ENCODE results near the gene AIFM3. TPM values are rescaled to one million over a fixed set of nuclear protein-coding genes. Genes with fewer than 3 reads are reported as not detected.
"Not testable (repeated sequence)": the region's sequence is repeated elsewhere in the genome, so short reads cannot be mapped to it uniquely, and the experiment has no call there.

The AIFM3 gene
- total and polyA plus RNA-seq, 12 donors: 0.24 to 1.5 (median 0.50) TPM; not detected in 1

DNA sequence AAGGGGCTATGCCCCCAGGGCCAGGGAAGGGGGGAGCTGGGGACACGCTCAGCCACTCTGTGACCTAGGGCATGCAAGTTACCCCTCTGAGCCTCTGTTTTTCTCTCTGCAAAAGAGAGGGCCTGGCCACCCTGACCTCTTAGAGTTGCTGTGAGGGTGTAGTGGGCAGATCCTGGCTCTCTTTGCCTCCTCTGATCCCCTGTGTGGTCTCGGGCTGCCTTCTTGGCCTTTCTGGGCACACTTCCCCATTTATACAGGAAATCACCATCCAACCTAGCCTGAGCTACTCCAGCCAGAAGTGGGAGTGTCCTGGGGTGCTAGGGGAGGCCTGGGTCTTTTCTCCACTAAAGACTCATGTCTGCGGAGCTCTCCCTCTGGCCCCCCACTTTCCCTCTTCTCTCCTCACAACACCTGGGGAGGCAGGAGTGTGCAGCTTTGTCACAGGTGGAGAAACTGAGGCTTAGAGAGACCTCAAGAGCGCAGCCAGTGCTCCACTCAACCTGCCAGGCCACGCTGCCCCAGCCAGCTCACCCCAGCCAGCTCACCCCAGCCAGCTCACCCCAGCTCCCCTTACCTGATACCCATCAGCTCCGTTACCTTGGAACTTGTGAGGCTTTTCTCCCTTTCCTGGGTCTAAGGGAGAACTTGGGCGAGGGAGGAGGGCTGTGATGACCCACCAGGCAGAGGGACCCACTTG lies 1.4 kb downstream of the AIFM3 start:
- TF ChIP-seq, protein P1, sequence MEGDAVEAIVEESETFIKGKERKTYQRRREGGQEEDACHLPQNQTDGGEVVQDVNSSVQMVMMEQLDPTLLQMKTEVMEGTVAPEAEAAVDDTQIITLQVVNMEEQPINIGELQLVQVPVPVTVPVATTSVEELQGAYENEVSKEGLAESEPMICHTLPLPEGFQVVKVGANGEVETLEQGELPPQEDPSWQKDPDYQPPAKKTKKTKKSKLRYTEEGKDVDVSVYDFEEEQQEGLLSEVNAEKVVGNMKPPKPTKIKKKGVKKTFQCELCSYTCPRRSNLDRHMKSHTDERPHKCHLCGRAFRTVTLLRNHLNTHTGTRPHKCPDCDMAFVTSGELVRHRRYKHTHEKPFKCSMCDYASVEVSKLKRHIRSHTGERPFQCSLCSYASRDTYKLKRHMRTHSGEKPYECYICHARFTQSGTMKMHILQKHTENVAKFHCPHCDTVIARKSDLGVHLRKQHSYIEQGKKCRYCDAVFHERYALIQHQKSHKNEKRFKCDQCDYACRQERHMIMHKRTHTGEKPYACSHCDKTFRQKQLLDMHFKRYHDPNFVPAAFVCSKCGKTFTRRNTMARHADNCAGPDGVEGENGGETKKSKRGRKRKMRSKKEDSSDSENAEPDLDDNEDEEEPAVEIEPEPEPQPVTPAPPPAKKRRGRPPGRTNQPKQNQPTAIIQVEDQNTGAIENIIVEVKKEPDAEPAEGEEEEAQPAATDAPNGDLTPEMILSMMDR (IDR thresholded peaks at IDR 0.05): no peak
- peaks cover 3 to 36% (median 10%) of the 10 kb centered on the region in 9 donors for H3K4me1 ChIP-seq
- peaks cover 0 to 26% (median 16%) of the 10 kb centered on the region in 7 donors for H3K27me3 ChIP-seq
- H3K36me3 ChIP-seq: no peaks in the 10 kb centered on the region
- no peak overlapping the region for H3K4me3 ChIP-seq
- intact Hi-C loops (cut with DNase I): loop anchor here in 1 of 10 donors (10.0 kb wide), 2 partner anchors 54 to 86 kb away; partner anchors contain the start of gene CRKL
- H3K27ac ChIP-seq: peak overlapping the region in 1 of 10 donors; percentile 50
- no peaks in the 10 kb centered on the region for H3K9me3 ChIP-seq
- DNase-seq (no peak), ATAC-seq (no peak)
- WGBS, 2 donors: 90 to 92% methylated on average over 7 of the region's 7 CpGs

DNA sequence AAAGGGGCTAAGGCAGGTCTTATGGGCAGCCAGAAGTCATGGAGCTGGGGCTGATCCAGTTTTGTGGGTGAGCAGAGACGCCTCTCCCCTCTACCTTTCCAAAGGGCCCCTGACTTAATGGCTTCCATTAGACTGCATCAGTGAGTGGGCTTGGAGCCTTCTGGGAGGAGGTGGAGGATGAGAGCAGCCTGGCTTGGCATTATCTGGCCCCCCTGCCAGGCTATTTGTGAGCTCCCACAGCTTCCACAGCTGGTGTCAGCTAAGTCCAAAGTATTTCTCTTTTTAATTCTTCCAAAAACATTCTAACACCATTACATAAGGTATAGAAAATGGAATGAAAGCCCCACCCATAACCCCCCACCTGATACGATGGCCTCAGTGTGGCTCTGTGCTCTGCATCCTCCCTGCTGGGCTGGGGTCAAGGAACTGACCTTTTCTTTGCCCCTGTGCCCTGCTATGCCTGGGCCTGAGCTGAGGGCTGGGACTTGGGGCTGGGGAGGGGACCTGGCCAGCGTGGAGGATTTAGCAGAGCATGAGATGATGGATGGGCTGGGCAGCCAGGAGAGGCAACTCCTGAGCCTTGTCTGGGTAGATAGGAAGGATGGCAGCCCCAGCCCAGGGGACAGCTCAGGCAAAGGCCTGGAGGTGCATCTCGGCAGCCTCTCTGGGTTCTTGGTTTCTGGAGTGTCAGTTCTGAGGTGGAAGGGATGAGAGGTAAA lies 4.0 kb downstream of the AIFM3 start:
- TF ChIP-seq, protein P1 (IDR thresholded peaks at IDR 0.05): no peak
- Histone ChIP-seq H3K9me3 (no peaks in the 10 kb centered on the region), H3K36me3 (no peaks in the 10 kb centered on the region), H3K4me3 (no peak overlapping the region), H3K27ac (no peak overlapping the region), H3K4me1 (peaks cover 0 to 25% (median 0%) of the 10 kb centered on the region in 9 donors), H3K27me3 (peaks cover 0 to 1% (median 0%) of the 10 kb centered on the region in 7 donors)
- 56 to 68% methylated on average over 4 of the region's 4 CpGs for WGBS, 2 donors
- no peak for ATAC-seq
- no peak for DNase-seq
- intact Hi-C loops (cut with DNase I): no loop called here

DNA sequence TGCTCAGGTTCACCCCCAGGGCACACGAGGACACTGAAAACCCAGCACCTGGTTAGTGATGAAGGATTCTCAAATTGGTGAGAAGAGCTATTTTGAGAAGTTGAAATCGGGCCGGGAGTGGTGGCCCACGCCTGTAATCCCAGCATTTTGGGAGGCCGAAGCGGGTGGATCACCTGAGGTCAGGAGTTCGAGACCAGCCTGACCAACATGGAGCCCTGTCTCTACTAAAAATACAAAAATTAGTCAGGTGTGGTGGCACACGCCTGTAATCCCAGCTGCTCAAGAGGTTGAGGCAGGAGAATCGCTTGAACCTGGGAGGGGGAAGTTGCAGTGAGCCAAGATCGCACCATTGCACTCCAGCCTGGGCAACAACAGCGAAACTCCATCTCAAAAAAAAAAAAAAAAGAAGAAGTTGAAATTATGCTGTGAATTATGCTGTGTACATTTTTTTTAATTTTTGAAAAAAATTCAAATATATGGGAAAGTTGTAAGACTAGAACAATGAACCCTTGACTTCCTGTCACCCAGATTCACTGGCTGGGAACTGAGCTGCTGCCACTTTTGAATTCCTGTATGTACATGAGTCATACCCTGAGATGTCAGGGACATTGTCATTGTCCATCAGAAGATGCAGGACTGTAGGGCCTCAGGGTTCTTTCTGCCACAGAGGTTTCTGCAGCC lies 5.1 kb downstream of the AIFM3 start:
- WGBS, 2 donors: 82 to 86% methylated on average over 11 of the region's 11 CpGs
- H3K36me3 ChIP-seq; intact Hi-C loops (cut with DNase I); H3K27me3 ChIP-seq; H3K9me3 ChIP-seq; DNase-seq; H3K4me3 ChIP-seq: not testable (repeated sequence)
- Histone ChIP-seq H3K27ac (peak overlapping the region in 1 of 10 donors; percentile 2), H3K4me1 (peaks cover 0 to 25% (median 0%) of the 10 kb centered on the region in 9 donors)
- peak in 1 of 8 donors; percentile 35 for ATAC-seq

DNA sequence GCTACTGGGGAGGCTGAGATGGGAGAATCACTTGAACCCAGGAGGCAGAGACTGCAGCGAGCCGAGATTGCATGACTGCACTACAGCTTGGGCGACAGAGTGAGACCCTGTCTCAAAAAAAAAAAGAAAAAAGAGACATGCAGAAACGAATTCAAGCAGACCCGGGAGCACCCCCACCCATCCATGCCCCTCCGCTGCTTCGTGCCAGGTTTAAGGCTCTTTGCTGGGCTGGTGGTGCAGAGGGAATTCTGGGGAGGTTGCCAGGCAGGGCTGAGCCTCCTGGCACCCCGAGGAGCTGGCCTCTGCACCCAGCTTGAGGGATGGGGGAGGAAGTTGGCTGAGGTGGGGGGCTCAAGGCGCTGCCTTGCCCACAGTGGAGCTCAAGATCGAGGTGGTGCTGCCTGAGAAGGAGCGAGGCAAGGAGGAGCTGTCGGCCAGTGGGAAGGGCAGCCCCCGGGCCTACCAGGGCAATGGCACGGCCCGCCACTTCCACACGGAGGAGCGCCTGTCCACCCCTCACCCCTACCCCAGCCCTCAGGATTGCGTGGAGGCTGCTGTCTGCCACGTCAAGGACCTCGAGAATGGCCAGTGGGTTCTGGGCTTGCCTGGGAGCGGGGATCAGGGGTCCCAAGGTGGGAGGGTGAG lies 6.0 kb downstream of the AIFM3 start:
- no peaks in the 10 kb centered on the region for H3K27me3 ChIP-seq
- intact Hi-C loops (cut with DNase I): no loop called here
- no peak overlapping the region for H3K27ac ChIP-seq
- DNase-seq (no peak), ATAC-seq (no peak)
- no peaks in the 10 kb centered on the region for H3K9me3 ChIP-seq
- no peak overlapping the region for H3K4me3 ChIP-seq
- TF ChIP-seq, protein P1 (IDR thresholded peaks at IDR 0.05): no peak
- 75 to 78% methylated on average over 20 to 21 of the region's 21 CpGs for WGBS, 2 donors
- no peaks in the 10 kb centered on the region for H3K36me3 ChIP-seq
- peaks cover 0 to 25% (median 0%) of the 10 kb centered on the region in 9 donors for H3K4me1 ChIP-seq

All from heart right ventricle (tissue), 16 donors.